Epithelial cell of esophagus (primary cell): ENCODE data around the gene TATDN2.
"Not testable (repeated sequence)": the region's sequence is repeated elsewhere in the genome, so short reads cannot be mapped to it uniquely, and the experiment has no call there.

Experiments used
- DNase-seq: peaks from one replicate; pipeline ENCODE4 v3.0.0; 2010; ENCODE audit warnings: low read depth
- H3K4me3 ChIP-seq: 2 replicates; pipeline ENCODE4 v1.5.1; 2011; ENCODE audit warnings: mild to moderate bottlenecking, low read length, control low read depth
- CTCF ChIP-seq: IDR thresholded peaks from 2 replicates; pipeline ENCODE4 v1.5.1; 2011; ENCODE audit warnings: low read depth, mild to moderate bottlenecking, low read length, control low read depth, inconsistent platforms; ENCODE audit not compliant: insufficient read depth; ENCODE audit errors: missing control alignments

Gene TATDN2

GRCh38 chr3:10259798-10260197 lies 11.5 kb downstream of the TATDN2 start:
- no peak for TF ChIP-seq CTCF
- no peak overlapping the region for H3K4me3 ChIP-seq
- no peak for DNase-seq

GRCh38 chr3:10260211-10260701 lies 12.0 kb downstream of the TATDN2 start:
- no peak for DNase-seq
- no peak overlapping the region for H3K4me3 ChIP-seq
- TF ChIP-seq CTCF, result no peak

GRCh38 chr3:10262027-10262426 lies 13.8 kb downstream of the TATDN2 start:
- no peak for TF ChIP-seq CTCF
- no peak for DNase-seq
- no peak overlapping the region for H3K4me3 ChIP-seq

GRCh38 chr3:10263646-10264363 lies 15.5 kb downstream of the TATDN2 start:
- TF ChIP-seq CTCF, result peak; percentile 44
- H3K4me3 ChIP-seq, result no peak overlapping the region
- peak; percentile 51 for DNase-seq

- TF ChIP-seq CTCF, result no peak
- H3K4me3 ChIP-seq, result no peak overlapping the region
- DNase-seq, result no peak
Observed at GRCh38 chr3:10265833-10266232, 17.6 kb downstream of the TATDN2 start.

GRCh38 chr3:10266936-10267335 lies 18.7 kb downstream of the TATDN2 start:
- not testable (repeated sequence) for H3K4me3 ChIP-seq, DNase-seq

- H3K4me3 ChIP-seq, result no peak overlapping the region
- no peak for DNase-seq
- no peak for TF ChIP-seq CTCF
Observed at GRCh38 chr3:10268116-10268515, 19.9 kb downstream of the TATDN2 start.

- DNase-seq, result no peak
- no peak for TF ChIP-seq CTCF
- no peak overlapping the region for H3K4me3 ChIP-seq
Observed at GRCh38 chr3:10268930-10269329, 20.7 kb downstream of the TATDN2 start.
